ENCODE results near the gene SEC16A. TPM values are rescaled to one million over a fixed set of nuclear protein-coding genes. Genes with fewer than 3 reads are reported as not detected.

Gene SEC16A
- total RNA-seq, 4 donors from 2014 or later, result 58.0 to 89.3 (median 75.0) TPM

DNA sequence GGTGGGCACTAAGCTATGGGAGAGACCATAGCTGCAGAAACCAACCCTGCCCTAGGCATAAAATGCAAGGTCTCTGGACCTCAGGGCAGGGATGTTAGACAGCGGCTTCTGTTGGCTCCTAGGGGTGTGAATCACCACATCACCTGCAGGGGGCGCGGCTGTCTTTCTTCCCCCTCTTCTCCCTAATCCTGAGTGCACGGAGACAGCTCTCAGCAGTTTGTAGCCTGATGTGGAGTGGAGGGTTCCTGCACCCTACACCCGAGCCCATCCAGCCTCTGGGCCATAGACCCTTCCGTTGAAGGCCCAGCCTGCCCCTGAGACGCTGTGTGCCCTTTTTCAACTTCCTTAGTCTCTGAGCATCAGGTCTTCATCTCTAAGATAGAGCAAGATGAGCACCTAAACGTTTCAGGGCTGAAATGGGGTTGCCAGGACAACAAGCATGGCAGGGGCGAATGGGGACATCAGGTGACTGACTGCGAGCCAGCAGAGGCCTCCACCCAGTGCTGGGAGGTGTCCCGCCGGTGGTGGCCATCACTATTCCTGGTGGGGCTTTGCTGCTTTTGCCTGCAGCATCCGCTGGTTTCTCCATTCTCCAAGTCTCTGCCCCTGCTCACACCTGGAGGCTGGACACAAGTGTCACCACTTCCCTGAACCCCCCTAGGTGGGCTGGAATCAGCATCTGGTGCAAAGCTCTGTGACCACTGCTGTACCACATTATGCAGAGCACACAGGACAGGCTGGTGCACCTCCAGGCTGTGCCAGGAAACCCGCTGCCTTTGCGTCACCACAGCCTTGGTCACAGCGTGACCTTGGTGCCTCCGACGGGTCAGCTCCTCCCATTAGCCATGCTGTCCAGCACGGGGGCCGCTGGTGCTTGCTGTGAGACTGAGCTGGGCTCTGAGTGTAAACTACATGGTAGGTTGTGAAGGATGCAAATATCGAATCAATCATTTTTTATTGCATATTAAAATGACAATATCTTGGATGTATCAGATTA is 2.5 kb upstream of the SEC16A start:
- Histone ChIP-seq H3K9me3 (no peaks in the 10 kb centered on the region), H3K27me3 (no peaks in the 10 kb centered on the region), H3K36me3 (no peaks in the 10 kb centered on the region), H3K4me3 (no peak overlapping the region), H3K27ac (no peak overlapping the region), H3K4me1 (peaks cover 32% of the 10 kb centered on the region)
- TF ChIP-seq, protein P1, sequence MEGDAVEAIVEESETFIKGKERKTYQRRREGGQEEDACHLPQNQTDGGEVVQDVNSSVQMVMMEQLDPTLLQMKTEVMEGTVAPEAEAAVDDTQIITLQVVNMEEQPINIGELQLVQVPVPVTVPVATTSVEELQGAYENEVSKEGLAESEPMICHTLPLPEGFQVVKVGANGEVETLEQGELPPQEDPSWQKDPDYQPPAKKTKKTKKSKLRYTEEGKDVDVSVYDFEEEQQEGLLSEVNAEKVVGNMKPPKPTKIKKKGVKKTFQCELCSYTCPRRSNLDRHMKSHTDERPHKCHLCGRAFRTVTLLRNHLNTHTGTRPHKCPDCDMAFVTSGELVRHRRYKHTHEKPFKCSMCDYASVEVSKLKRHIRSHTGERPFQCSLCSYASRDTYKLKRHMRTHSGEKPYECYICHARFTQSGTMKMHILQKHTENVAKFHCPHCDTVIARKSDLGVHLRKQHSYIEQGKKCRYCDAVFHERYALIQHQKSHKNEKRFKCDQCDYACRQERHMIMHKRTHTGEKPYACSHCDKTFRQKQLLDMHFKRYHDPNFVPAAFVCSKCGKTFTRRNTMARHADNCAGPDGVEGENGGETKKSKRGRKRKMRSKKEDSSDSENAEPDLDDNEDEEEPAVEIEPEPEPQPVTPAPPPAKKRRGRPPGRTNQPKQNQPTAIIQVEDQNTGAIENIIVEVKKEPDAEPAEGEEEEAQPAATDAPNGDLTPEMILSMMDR (IDR thresholded peaks at IDR 0.05), result peak; percentile 87 to 92
- TF ChIP-seq POLR2AphosphoS5 (IDR thresholded peaks at IDR 0.05), result no peak
- 44% methylated on average over 19 of the region's 21 CpGs for WGBS
- DNase-seq (ENCODE audit: low spot score in 2 of 2), result peak; percentile 89 to 93

DNA sequence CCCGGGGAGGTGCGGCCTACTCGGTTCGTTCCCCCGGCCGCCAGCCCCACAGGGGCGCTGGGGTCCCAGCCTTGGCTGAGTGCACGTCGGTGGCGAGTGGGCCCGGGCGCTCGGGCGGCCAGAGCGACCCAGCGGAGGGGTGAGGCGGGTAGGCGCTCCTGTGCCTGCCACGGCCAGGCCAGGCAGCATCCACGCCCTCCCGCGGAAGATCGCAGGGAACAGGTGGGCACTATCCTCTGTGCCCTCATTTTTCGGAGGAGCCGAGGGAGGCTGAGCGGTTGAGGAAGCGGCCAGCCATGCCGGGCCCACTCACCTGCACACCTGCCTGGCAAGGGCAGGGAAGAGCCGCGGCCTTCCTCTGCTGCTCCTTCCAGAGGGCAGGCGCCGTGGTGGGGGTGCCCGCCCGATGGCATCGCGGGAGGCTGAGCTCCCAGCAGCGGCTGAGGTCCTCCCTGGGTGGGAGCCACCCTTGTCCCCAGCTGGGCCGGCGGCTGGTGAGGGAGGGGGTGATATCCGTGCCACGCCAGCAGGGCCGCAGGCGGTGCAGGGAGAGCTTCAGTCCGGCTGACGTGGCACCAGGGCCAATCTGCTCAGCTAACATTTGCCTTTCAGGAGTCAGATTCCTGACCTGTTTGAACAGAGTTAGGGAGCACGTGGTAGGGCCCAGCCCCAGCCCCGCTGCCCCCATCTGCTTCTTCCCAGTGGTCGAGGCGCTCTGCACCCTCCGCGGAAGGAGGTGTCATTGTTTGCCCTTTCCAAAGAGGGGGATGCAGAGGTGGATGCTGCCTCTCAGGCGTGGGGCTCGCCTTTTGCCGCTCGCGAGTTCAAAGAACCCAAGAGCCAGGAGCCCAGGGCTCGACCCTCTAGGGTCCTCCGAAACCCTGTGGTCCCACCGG is 1.6 kb upstream of the SEC16A start:
- 28% methylated on average over 8 of the region's 59 CpGs for WGBS
- Histone ChIP-seq H3K4me3 (peak overlapping the region; percentile 74), H3K27me3 (no peaks in the 10 kb centered on the region), H3K36me3 (peaks cover 4% of the 10 kb centered on the region), H3K4me1 (peaks cover 32% of the 10 kb centered on the region), H3K9me3 (no peaks in the 10 kb centered on the region), H3K27ac (peak overlapping the region; percentile 94)
- peak in 1 of 2 donors; percentile 84 for DNase-seq (ENCODE audit: low spot score in 2 of 2)
- TF ChIP-seq, protein P1 (IDR thresholded peaks at IDR 0.05), result no peak
- no peak for TF ChIP-seq POLR2AphosphoS5 (IDR thresholded peaks at IDR 0.05)
- no peak for TF ChIP-seq EP300 (IDR thresholded peaks at IDR 0.05)
- TF ChIP-seq POLR2A (IDR thresholded peaks at IDR 0.05), result no peak

DNA sequence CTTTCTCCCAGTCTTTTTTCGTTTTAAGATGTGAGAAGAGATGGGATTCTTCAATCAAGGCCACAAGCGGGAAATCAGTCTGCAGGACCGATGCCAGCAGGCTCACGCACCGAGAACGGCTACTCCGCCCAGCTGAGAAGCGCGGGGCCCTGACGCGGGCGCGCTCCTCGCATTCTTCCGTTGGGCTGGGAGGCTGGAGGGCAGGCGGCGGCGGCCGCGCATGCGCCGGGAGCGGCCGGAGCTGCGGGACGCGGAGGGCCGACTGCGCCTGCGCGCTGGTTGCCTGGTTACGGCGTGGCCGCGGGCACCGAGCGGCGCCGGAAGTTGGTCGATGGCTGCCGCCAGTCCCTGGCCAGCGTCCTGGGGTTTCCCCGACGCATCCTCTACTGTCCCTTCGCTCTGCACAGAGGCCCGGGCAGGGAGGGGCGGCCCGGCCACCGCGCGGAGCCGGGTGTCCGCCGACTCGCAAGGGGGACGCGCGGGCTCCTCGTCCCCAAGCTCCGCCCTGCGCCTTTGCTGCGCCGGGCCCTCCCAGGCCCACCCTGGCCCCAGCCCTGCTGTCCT is 831 bp upstream of the SEC16A start:
- WGBS, result under 1% methylated on average over 24 of the region's 63 CpGs
- H3K4me1 ChIP-seq, result peaks cover 32% of the 10 kb centered on the region
- peak overlapping the region; percentile 74 for H3K4me3 ChIP-seq
- peak overlapping the region; percentile 94 for H3K27ac ChIP-seq
- H3K9me3 ChIP-seq, result no peaks in the 10 kb centered on the region
- peaks cover 6% of the 10 kb centered on the region for H3K36me3 ChIP-seq
- H3K27me3 ChIP-seq, result no peaks in the 10 kb centered on the region
- no peak for TF ChIP-seq EP300 (IDR thresholded peaks at IDR 0.05)
- peak in 1 of 2 donors; percentile 39 for TF ChIP-seq POLR2A (IDR thresholded peaks at IDR 0.05)
- TF ChIP-seq POLR2AphosphoS5 (IDR thresholded peaks at IDR 0.05), result peak in 2 of 3 donors; percentile 35 to 64
- DNase-seq (ENCODE audit: low spot score in 2 of 2), result peak; percentile 94

DNA sequence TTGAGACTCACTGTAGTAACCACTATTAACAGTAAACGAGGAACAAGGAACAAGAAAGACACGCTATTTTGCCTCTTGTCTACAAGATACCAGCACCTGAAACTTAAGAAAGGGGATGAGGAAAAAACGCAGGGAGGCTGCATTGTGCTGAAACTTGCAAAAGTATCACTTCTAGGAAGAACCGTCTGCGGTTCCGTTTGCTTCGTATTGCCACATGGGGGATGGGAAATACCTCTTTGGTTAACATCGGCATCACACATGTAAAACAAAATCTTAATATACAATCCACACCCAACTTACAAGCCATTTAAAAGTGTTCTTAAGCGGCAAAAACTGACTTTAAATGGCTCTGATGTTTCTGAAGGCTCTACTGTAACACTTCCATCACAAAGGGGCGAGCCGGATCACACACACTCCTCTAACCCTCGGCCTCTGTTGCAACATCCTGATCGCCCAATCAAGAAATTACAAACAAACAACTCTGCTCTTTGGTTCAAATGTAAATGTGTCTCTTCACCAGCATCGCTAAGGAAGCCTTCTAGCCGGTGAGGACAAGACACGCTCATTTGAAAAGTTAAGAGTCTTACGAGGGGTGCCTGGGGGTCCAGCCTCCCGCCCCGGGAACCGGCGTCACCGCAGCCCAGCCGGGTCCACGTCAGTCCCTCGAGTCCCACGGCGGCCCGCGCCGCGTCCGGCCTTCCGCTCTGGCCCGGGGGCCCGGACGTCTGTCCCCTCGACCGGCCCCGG is 621 bp downstream of the SEC16A start:
- peak overlapping the region; percentile 94 for H3K27ac ChIP-seq
- no peak for TF ChIP-seq POLR2AphosphoS5 (IDR thresholded peaks at IDR 0.05)
- TF ChIP-seq POLR2A (IDR thresholded peaks at IDR 0.05), result no peak
- no peak for TF ChIP-seq EP300 (IDR thresholded peaks at IDR 0.05)
- WGBS, result 1% methylated on average over 20 of the region's 39 CpGs
- peaks cover 15% of the 10 kb centered on the region for H3K36me3 ChIP-seq
- DNase-seq (ENCODE audit: low spot score in 2 of 2), result no peak
- no peaks in the 10 kb centered on the region for H3K9me3 ChIP-seq
- peaks cover 29% of the 10 kb centered on the region for H3K4me1 ChIP-seq
- no peaks in the 10 kb centered on the region for H3K27me3 ChIP-seq
- peak overlapping the region; percentile 74 for H3K4me3 ChIP-seq

DNA sequence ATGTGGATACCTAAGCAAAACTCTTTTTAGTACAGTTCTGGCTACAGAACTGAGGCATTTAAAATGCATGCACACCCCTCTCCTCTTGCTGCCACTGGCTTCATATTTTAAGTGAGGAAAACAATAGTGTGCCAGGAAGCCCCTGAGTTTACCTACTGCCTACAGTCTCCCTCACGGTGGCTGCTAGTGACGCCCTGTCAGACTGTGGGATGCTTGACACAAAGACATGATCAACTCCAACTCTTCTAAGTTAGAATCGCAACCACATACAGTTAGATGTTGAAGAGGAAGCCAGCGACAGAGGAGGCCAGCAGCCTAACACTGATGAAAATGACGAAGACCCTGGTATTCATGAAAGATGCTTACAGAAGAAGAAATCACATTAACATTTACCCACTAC is 1.3 kb downstream of the SEC16A start:
- H3K4me3 ChIP-seq, result peak overlapping the region; percentile 74
- TF ChIP-seq, protein P1 (IDR thresholded peaks at IDR 0.05), result no peak
- TF ChIP-seq POLR2AphosphoS5 (IDR thresholded peaks at IDR 0.05) (no peak), POLR2A (IDR thresholded peaks at IDR 0.05) (no peak), EP300 (IDR thresholded peaks at IDR 0.05) (no peak)
- 50% methylated on average over 5 of the region's 5 CpGs for WGBS
- DNase-seq (ENCODE audit: low spot score in 2 of 2), result no peak
- peaks cover 29% of the 10 kb centered on the region for H3K4me1 ChIP-seq
- peaks cover 22% of the 10 kb centered on the region for H3K36me3 ChIP-seq
- no peak overlapping the region for H3K27ac ChIP-seq
- H3K27me3 ChIP-seq, result no peaks in the 10 kb centered on the region
- H3K9me3 ChIP-seq, result no peaks in the 10 kb centered on the region

All from suprapubic skin (tissue), 4 donors.